GM12878 (cell line): ENCODE measurements around the gene GABRP. TPM values are rescaled to one million over a fixed set of nuclear protein-coding genes. Genes with fewer than 3 reads are reported as not detected.

Experiments used
- ATAC-seq: fragments of 200-7000 bp; cut with Tn5 transposase; 3 replicates; pipeline ENCODE4 v1.9.1; 2020; ENCODE audit warnings: mild to moderate bottlenecking, moderate library complexity
- BruUV-seq: library from RNA; stranded (reverse); fragments of 400-500 nt; replicated peaks from 2 replicates; lab custom pipeline; 2021; lab: Mats Ljungman, UMichigan
- CTCF ChIA-PET: fragments of 300-600 bp; sonication (Branson Sonifier 250); formaldehyde crosslinking; extraction: SDS; loops from one replicate; lab custom pipeline; 2021; ENCODE audit warnings: inconsistent platforms; lab: Yijun Ruan, JAX
- POLR2A ChIA-PET: fragments of 350-600 bp; formaldehyde crosslinking; extraction: SDS; loops from one replicate; lab custom pipeline; 2021; ENCODE audit warnings: inconsistent platforms; lab: Charles Lee
- RAD21 ChIA-PET: fragments of 300-600 bp; sonication (Branson Sonifier 250); formaldehyde crosslinking; loops from one replicate; lab custom pipeline; 2023; ENCODE audit warnings: antibody characterized with exemption; ENCODE audit not compliant: unreplicated experiment; lab: Charles Lee
- SMC1A ChIA-PET: fragments of 300-600 bp; sonication (Branson Sonifier 250); formaldehyde crosslinking; loops from one replicate; lab custom pipeline; 2023; ENCODE audit not compliant: unreplicated experiment, uncharacterized antibody; lab: Charles Lee
- DNase-seq: peaks from one replicate; pipeline ENCODE4 v3.0.0-alpha.2; 2011; ENCODE audit warnings: low read depth, low spot score
- FAIRE-seq: peaks from 3 replicates; lab custom pipeline; 2011; peaks lifted over from hg19 to GRCh38; lab: Jason Lieb, UNC
- H2AFZ ChIP-seq: 2 replicates; pipeline ENCODE4 v1.6.0; 2011; ENCODE audit warnings: low read depth, low read length, control low read depth; ENCODE audit not compliant: control insufficient read depth
- H3K27ac ChIP-seq: 2 replicates; pipeline ENCODE4 v1.5.1; 2011; ENCODE audit warnings: control low read depth; ENCODE audit not compliant: control insufficient read depth, insufficient read depth
- H3K27me3 ChIP-seq, 2 experiments: replicated peaks in 1 of 2; 2 replicates each; pipeline versions ENCODE4 v1.6.0 to v1.6.1; 2011; ENCODE audit warnings: low read length in 1 of 2; ENCODE audit not compliant: control insufficient read depth in 2 of 2, insufficient read depth in 2 of 2
- H3K36me3 ChIP-seq, 2 experiments: 2 replicates each; pipeline ENCODE4 v1.5.1; 2011; ENCODE audit warnings: low read length in 1 of 2; ENCODE audit not compliant: control insufficient read depth in 2 of 2, insufficient read depth in 2 of 2
- H3K4me1 ChIP-seq: 2 replicates; pipeline ENCODE4 v1.6.1; 2011; ENCODE audit warnings: mild to moderate bottlenecking, low read length, moderate library complexity, mixed read lengths; ENCODE audit not compliant: control insufficient read depth, insufficient read depth
- H3K4me2 ChIP-seq: 2 replicates; pipeline ENCODE4 v1.6.0; 2011; ENCODE audit warnings: control low read depth; ENCODE audit not compliant: control insufficient read depth, insufficient read depth
- H3K4me3 ChIP-seq: fragments of 200-600 bp; sonication (generic); 2 replicates; pipeline ENCODE4 v1.5.1; 2016
- H3K79me2 ChIP-seq: 2 replicates; pipeline ENCODE4 v1.6.0; 2011; ENCODE audit warnings: low read length; ENCODE audit not compliant: control insufficient read depth, insufficient read depth
- H3K9ac ChIP-seq: 2 replicates; pipeline ENCODE4 v1.8.0; 2011; ENCODE audit warnings: low read length, control low read depth, mixed read lengths; ENCODE audit not compliant: control insufficient read depth, insufficient read depth
- H3K9me3 ChIP-seq: replicated peaks from 3 replicates; pipeline ENCODE4 v1.5.1; 2011; ENCODE audit warnings: mild to moderate bottlenecking, low read length; ENCODE audit not compliant: control insufficient read depth, insufficient read depth
- H4K20me1 ChIP-seq: 2 replicates; pipeline ENCODE4 v1.6.0; 2011; ENCODE audit not compliant: control insufficient read depth, insufficient read depth
- BCL3 ChIP-seq: IDR thresholded peaks from 2 replicates; pipeline ENCODE4 v1.6.1; 2011; ENCODE audit warnings: borderline replicate concordance, low read depth, mild to moderate bottlenecking, moderate library complexity, low read length; ENCODE audit not compliant: insufficient read depth, poor library complexity, severe bottlenecking
- IKZF1 ChIP-seq: fragments of 450-650 bp; conservative IDR thresholded peaks from 2 replicates; pipeline ENCODE4 v1.6.1; 2017; ENCODE audit warnings: antibody characterized with exemption, mild to moderate bottlenecking
- IRF5 ChIP-seq: fragments of 450-650 bp; IDR thresholded peaks from 2 replicates; pipeline ENCODE4 v1.6.1; 2017; ENCODE audit warnings: borderline replicate concordance
- MYC ChIP-seq: IDR thresholded peaks from 2 replicates; pipeline ENCODE4 v1.6.1; 2011; ENCODE audit warnings: mild to moderate bottlenecking, low read length, moderate library complexity, inconsistent platforms; ENCODE audit not compliant: insufficient read depth, insufficient replicate concordance, insufficient read length, severe bottlenecking
- SRF ChIP-seq, 2 experiments: IDR thresholded peaks; 2 replicates each; pipeline ENCODE4 v1.6.1; 2011; ENCODE audit warnings: low read depth in 2 of 2, low read length in 2 of 2, mild to moderate bottlenecking in 1 of 2, moderate library complexity in 1 of 2
- USF1 ChIP-seq: IDR thresholded peaks from 2 replicates; pipeline ENCODE4 v1.6.1; 2011; ENCODE audit warnings: borderline replicate concordance, low read depth, mild to moderate bottlenecking, moderate library complexity, mixed read lengths, low read length; ENCODE audit not compliant: insufficient read depth; ENCODE audit errors: extremely low read length
- WGBS: methylation state at CpG from one replicate; pipeline ENCODE4 v1.1.6; 2016; ENCODE audit warnings: low lambda C conversion rate; ENCODE audit not compliant: insufficient replicate concordance, insufficient coverage; ENCODE audit errors: missing lambda C conversion rate; 5-methylcytosine and 5-hydroxymethylcytosine counted together
- in situ Hi-C: fragments of 300-500 bp; cut with MboI; formaldehyde crosslinking; loops from 9 replicates; pipeline ENCODE4 v1.14.3; 2018; ENCODE audit warnings: mixed read lengths
- intact Hi-C: fragments of 100-400 bp; cut with micrococcal nuclease; formaldehyde crosslinking; loops from one replicate; pipeline ENCODE4 v1.14.2; 2022; ENCODE audit not compliant: unreplicated experiment
- polyA plus RNA-seq, 11 experiments: library from polyadenylated mRNA; depleted of rRNA in 4 of 11; unstranded in 6 of 11; stranded (reverse) in 5 of 11; fragments of >200 nt; fragmentation: Nextera tagmentation in 4 of 11; fragmentation: Illumina TruSeq in 1 of 11; extraction: Ambion mirVana in 4 of 11; extraction: Trizol in 1 of 11; gene quantifications; 1 replicate in 1 of 11; 2 replicates in 10 of 11; pipeline versions ENCODE4 v1.2.1 to v1.2.3, GENCODE V29; 2011 to 2016; ENCODE audit warnings: inconsistent platforms in 2 of 11, missing spikeins in 2 of 11, low read depth in 1 of 11
- total RNA-seq, 4 experiments: library from RNA; depleted of rRNA in 3 of 4; stranded (reverse); fragments of >200 nt in 3 of 4; fragmentation: Illumina TruSeq in 1 of 4; extraction: Trizol in 1 of 4; gene quantifications; 2 replicates each; pipeline versions ENCODE4 v1.2.1 to v1.2.3, GENCODE V29; 2013 to 2021

GABRP gene
- total and polyA plus RNA-seq, 10 of the 15 experiments (the other 5 are each of a cell fraction or from before 2014, with no cell fraction given): 0.04 TPM; not detected in 9

GRCh38 chr5:170787216-170787615, 3.7 kb downstream of the GABRP start:
- ATAC-seq: no peak
- no peak overlapping the region for H3K4me2 ChIP-seq
- BruUV-seq: no TSS peak
- no peaks in the 10 kb centered on the region for H3K79me2 ChIP-seq
- DNase-seq: no peak
- ChIA-PET RAD21 (no interaction called here), SMC1A (interaction anchor here (2.8 kb wide), 1 partner anchor 42 kb away, joined by 13 read pairs; no protein-coding TSS in a partner anchor), POLR2A (no interaction called here), CTCF (interaction anchor here (0.6 to 1.3 kb wide), 3 partner anchors 10 to 42 kb away, joined by 3 to 4 read pairs (median 3); no protein-coding TSS in a partner anchor)
- no peak overlapping the region for H3K27ac ChIP-seq
- FAIRE-seq: no peak
- H3K4me1 ChIP-seq: no peaks in the 10 kb centered on the region
- TF ChIP-seq IKZF1: no peak
- no peak for TF ChIP-seq BCL3
- no peak for TF ChIP-seq IRF5
- TF ChIP-seq SRF (IDR thresholded peaks at IDR 0.05; ENCODE audit: low read depth in 2 of 2, low read length in 2 of 2): no peak
- TF ChIP-seq USF1: no peak
- TF ChIP-seq MYC: no peak
- H4K20me1 ChIP-seq: no peaks in the 10 kb centered on the region
- H3K36me3 ChIP-seq: no peaks in the 10 kb centered on the region
- peaks cover 0 to 2% of the 10 kb centered on the region in 2 experiments; a peak in 2 of 4 replicates for H3K27me3 ChIP-seq
- H3K9ac ChIP-seq: no peak overlapping the region
- in situ Hi-C loops: no loop called here
- 11% methylated on average over 5 of the region's 5 CpGs for WGBS
- H3K4me3 ChIP-seq: no peak overlapping the region
- no peaks in the 10 kb centered on the region for H3K9me3 ChIP-seq
- no peak overlapping the region for H2AFZ ChIP-seq
- intact Hi-C loops: no loop called here
